Activated CD4-positive, alpha-beta T cell treated with anti-CD3 and anti-CD28 coated beads, Interleukin-10, Interleukin-2, amounts not matched to agents 100 ng/mL and 50 ng/mL, durations not matched to agents 16 hours and 8 hours (primary cell): ENCODE data around the gene VPS37C.

Experiments used
- DNase-seq: peaks from one replicate; pipeline ENCODE4 v3.0.0-alpha.2; 2020

The VPS37C gene

DNA sequence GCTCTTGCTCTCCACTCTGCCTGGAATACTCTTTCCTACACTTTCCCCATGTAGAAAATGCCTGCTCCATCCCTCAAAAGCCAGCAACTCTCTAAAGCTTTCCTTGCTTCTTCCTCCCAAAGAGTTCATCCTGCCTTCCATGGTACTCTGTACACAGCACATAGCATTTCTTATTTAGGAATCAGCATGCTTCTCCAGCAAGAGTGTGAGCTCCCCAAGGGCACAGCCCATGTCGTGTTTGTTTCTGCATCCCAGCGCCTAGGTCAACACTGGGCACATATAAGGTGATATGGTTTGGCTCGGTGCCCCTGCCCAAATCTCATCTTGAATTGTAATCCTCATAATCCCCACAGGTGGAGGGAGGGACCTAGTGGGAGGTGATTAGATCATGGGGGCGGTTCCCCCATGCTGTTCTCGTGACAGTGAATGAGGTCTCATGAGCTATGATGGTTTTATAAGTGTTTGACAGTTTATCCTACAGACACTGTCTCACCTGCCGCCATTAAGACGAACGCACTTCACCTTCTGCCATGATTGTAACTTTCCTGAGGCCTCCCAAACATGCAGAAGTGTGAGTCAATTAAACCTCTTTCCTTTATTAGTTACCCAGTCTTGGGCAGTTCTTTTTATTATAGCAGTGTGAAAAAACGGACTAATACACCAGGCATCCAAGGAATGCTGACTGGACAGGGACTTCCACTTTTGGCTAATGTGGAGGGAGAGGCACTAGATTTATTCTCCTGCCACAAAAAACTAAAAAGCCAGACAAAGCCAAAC lies 8.2 kb downstream of the VPS37C start:
- DNase-seq, result no peak

DNA sequence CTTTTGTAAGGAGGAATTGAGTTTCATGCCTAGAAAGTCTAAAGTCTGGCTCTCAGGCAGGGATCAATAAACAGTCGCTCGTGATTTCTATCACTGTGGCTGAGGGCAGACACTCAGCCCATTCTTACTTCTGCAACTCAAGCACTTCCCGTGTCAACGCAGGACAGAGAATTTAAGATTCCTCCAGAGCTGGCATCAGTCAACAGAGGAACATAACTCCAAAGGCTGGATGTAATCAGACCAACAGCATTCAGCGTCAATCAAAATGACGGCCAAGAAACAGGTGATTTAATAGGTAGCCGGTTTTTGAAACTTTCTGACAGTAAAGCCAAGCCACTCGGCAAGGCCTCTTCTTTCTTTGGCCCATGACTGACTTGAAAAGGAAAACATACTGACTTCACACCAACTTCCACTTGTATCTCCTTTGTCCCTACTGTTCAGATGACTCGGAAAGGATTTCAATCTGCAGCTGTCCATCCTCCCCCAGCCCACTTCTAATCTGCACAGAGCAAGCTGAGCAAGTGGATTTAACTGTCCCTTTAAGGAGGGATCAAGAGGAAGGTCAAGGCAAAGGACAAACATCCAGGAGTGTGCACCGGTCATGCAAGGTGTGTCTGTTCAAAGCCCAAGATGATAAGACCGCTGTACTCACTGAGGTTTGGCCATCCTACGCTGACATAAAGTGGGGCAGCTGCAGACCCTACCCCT lies 9.5 kb downstream of the VPS37C start:
- no peak for DNase-seq

GRCh38 chr11:61150706-61151544 lies 10.3 kb downstream of the VPS37C start:
- no peak for DNase-seq

DNA sequence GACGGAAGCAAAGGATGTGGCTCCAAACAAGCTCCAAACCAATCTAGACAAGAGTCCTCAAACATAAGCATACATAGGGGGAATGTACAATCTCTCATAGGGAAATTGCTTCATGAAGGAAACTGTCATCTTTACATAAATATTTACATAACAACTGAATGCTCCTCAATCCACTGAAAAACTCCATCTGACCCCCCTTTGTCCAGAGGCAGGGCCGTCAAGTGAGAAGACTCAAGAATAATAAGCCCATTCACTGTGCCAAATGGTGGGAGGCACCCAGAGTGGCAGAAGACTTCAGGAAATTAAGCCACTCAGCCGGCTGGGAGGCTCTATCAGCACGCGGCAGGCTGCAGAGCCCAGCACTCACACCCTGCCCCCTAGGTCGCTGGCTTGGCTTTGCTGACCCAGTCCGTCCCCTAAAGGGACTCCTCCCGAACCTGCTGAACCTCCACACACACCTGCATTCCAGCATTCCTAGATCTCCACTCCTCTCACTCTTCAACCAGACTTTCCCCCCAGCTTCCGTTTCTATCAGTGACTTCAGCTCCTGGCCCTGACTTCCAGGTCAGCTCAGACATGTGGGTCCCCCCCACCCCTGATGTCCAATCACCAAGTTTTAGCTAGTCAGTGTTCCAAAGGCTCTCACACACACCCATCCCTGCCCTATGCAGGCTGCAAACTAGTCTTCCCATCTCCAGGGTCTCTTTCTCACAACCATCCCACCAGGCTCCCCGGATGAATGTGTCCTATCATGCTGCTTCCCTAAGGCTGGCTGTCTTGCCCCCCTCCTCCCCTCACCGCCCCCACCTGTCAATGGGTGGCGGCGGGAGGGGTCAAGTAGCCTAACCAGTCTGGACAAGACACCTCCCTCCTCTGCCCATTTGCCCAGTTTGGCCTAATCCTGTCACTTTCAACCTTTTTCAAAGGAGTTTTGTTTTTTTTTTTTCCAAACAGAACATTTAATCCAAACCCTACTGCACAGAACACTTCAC lies 11.3 kb downstream of the VPS37C start:
- no peak for DNase-seq

DNA sequence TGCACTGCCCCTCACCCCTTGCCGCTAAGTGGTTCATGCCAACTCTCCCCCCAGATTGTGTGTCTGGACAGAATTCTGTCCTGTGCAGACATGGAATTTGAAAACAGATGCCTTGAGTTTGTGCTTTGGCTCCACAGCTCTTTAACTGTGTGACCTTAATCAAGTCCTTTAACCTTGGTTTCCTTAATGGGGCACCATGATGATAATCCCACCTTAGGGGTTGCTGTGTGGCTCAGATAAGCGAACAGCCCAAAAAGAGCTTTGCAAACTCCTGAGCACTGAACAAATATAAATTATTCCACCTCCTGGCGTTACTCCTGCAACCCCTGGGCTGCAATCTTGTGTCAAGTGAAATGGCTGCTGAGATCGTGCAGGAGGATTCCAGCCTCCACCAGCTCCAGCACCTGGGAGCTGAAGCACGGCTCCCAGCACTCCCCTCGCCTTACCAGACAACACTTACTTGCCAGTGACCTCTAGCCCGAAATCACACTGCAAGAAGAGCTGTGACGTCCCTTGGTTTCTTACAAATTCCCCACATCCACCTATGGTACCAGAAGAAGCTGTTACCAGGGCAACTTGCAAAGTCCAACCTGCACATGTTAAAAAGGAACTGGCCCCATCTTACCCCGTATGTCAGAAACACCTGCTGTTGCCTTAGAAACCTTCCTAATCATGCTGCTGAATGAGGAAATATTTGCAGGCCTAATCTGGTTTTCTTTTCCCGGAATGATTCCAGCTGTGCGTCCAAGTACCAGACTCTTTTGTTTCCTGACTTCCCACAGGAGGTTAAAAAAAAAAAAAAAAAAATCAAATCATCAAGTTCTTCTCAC lies 13.2 kb downstream of the VPS37C start:
- DNase-seq, result no peak

- DNase-seq, result no peak
Observed at GRCh38 chr11:61147271-61147670, 14.0 kb downstream of the VPS37C start.

DNA sequence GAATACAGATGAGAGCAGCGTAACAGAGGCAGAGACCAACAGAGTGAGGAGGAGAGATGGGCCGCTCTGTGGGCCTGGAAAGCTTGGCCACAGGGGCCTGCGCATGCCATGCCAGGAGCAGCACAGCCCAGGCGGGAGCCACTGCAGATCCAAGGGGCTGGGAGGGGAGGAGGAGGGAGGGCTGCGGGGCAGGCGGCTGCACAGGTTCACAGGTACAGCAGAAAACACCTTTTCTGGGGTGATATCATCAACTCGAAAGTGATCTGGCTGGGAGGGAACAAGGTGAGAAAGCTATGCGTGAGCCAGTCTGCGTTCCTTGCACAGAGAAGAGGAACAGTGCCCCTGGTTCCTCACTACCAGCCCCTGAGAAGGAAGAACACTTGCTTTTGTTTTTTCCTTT lies 14.8 kb downstream of the VPS37C start:
- DNase-seq, result no peak

GRCh38 chr11:61145228-61146005 lies 15.8 kb downstream of the VPS37C start:
- no peak for DNase-seq

- DNase-seq, result no peak
Observed at GRCh38 chr11:61144511-61145179, 16.6 kb downstream of the VPS37C start.

DNA sequence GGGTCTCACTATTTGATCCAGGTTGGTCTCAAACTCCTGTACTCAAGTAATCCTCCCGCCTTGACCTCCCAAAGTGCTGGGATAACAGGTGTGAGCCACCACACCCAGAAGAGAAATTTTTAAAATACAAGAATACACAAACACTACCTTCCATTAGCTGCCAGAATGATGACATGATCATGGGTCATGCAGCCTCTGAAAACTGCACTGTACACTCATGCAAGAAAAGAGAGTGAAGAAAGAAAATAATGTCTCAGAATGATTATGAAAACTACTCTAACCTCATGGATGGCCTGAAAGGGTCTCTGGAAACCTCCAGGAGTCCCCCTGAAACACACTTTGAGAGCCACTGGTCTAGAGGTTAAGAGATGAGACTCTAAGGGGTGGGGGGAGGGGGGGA lies 18.8 kb downstream of the VPS37C start:
- DNase-seq, result no peak

DNA sequence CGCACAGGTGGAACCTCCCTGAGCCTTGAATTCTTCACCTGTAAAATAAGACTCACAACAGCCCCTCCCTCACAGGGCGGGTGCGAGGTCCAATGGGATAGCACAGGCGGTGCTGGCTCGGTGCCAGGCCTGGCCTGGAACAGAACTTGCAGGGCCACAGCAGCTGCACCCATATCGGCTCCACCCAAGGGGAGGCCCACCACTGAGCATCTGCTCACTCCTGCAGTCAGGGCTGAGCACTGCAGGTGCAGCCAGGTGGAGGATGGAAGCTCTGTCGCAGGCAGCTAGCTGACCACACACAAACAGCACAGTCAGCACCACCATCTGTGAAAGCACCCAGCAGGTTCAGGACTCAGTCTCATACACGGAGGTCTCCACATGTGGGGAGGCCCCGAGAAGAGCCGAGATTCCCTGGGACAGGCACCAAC lies 19.6 kb downstream of the VPS37C start:
- DNase-seq, result no peak

DNA sequence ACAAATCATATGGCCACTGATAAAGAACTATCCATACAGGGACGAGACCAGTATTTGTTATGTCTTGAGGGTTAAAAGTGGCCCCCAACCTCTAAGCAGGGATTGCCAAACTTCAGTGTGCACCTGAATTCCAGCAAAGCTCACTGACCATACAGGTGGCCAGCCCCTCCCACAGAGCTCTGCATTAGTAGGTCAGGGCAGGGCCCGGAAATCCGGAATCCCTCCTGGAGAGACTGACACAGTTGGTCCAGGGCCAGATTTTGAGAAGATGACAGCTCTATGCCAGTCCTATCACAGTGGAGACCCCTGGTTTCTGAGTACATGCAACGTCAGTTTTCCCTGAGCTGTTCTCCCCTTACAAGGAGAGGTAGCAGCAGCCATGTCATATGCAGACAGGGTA lies 20.8 kb downstream of the VPS37C start:
- no peak for DNase-seq

GRCh38 chr11:61139387-61139786 lies 21.8 kb downstream of the VPS37C start:
- no peak for DNase-seq

GRCh38 chr11:61138935-61139334 lies 22.3 kb downstream of the VPS37C start:
- DNase-seq, result no peak

DNA sequence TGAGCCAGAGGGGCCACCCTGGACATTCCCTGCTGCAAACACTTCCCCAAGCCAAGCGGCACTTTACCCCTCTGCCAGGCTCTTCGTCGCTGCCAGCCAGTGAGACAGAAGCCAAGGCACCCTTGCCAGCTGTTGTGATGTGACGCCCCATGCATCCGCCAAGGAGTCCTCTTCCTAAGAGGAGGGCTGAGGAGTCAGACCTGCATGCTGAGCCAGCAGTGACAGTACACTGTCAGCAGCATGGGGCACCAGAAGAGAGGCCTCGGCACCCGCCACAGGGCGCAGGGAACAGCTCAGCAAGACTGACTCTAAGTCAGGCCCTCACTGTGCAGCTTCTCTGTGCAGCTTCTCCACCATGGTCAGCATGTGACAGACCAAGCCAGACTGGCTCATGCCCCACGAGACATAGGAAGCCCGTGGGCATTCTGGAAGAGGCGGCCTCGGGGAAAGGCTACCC lies 26.4 kb downstream of the VPS37C start:
- no peak for DNase-seq

DNA sequence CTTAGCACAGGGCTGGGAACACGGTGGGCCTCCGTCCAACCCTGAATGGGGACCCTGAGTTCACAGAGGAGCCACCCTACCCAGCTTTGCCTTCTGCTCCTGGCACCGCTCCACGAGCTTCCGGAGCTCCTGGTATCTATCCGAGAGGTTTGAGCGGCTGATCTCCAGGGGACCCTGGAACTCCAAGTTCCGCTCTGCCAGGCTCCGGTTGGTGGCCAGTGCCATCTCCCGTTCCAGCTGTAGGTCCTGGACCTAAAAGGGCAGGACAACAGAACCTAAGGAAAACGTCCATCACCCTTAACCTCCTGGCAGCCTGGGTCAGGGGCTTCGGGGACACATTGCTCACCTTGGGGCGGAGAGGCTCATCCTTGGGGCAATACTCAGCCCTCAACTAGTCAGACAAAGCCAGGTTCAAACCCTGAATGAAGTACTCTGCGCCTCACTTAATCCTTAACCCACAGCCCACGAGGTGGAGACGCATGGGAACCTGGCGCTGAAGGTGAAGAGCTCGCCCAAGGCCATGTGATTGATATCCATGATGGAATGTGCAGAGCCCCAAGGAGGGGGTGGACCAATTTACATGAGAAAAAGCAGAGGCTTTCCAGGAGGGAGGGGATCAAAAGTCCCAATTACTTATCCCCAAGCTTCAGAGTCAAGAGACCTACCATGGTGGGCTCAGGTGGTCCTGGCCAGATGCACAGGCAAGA lies 27.1 kb downstream of the VPS37C start:
- DNase-seq, result no peak

DNA sequence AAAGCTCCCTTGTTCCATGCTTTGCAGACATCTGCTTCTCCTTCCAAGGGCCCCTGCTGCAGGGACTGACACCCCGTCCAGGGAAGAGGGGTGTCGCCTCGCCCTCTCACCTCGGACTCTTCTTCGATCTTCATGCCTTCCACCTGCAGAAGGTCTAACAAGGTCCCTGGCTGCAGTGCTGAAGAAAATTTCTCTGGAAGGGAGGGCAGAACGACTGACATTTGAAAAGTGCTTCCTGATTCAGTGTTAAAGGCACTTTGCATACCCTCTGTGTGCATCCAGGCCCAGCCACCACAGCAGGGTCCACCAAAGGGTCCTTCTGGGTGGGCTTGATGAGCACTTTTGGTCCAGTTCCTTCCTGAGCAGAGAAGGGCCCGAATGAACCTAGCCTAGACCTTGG lies 28.1 kb downstream of the VPS37C start:
- DNase-seq, result no peak

DNA sequence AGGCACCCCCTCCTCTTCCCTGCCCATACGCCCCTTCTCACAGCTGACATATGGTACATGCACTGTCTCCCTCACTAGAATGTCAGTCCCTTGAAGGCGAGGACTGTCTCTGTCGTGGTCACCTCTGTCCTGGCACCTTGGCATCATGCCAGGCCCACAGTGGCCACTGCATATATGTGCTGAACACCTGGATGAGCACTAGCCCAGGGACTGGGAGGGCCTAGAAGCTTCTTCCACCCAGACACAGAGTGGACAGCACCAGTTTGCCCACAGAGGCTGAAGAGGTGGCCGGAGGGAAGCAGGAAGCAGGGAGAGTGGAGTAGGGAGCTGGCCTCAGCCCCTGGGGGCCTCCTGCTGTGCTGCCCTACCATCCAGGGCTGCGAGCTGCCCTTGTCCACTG lies 28.6 kb downstream of the VPS37C start:
- DNase-seq, result no peak

GRCh38 chr11:61131998-61132555 lies 29.1 kb downstream of the VPS37C start:
- no peak for DNase-seq
